ENCODE results near the gene ARHGEF5.
"Not testable (repeated sequence)": the region's sequence is repeated elsewhere in the genome, so short reads cannot be mapped to it uniquely, and the experiment has no call there.

Gene ARHGEF5

GRCh38 chr7:144355176-144355822 is at the start of gene ARHGEF5:
ARHGEF5 (plus strand) TSS chr7:144355402; CDS start chr7:144362670, 7,268 bp downstream.
- DNase-seq = not testable (repeated sequence)

GRCh38 chr7:144309702-144310101 is 45.5 kb upstream of the ARHGEF5 start:
- not testable (repeated sequence) for DNase-seq

GRCh38 chr7:144311218-144311617 is 44.0 kb upstream of the ARHGEF5 start:
- DNase-seq = not testable (repeated sequence)

- not testable (repeated sequence) for DNase-seq
Measured at GRCh38 chr7:144311872-144312469, 43.2 kb upstream of the ARHGEF5 start, which contains the start of gene OR2A1. OR2A1 (plus strand) TSS chr7:144312419; CDS start chr7:144318125, 5,706 bp downstream.

- DNase-seq = not testable (repeated sequence)
Measured at GRCh38 chr7:144317537-144317936, 37.7 kb upstream of the ARHGEF5 start.

- not testable (repeated sequence) for DNase-seq
Measured at GRCh38 chr7:144319547-144319946, 35.7 kb upstream of the ARHGEF5 start.

GRCh38 chr7:144321677-144322206 is 33.5 kb upstream of the ARHGEF5 start:
- not testable (repeated sequence) for DNase-seq

GRCh38 chr7:144323359-144323758 is 31.8 kb upstream of the ARHGEF5 start:
- DNase-seq = not testable (repeated sequence)

- not testable (repeated sequence) for DNase-seq
Measured at GRCh38 chr7:144325868-144326267, 29.3 kb upstream of the ARHGEF5 start.

GRCh38 chr7:144330044-144330443 is 25.2 kb upstream of the ARHGEF5 start:
- DNase-seq = not testable (repeated sequence)

GRCh38 chr7:144331221-144331995 is 23.8 kb upstream of the ARHGEF5 start:
- DNase-seq = not testable (repeated sequence)

- DNase-seq = not testable (repeated sequence)
Measured at GRCh38 chr7:144331996-144332288, 23.3 kb upstream of the ARHGEF5 start.

GRCh38 chr7:144348625-144349024 is 6.6 kb upstream of the ARHGEF5 start:
- not testable (repeated sequence) for DNase-seq

- DNase-seq = peak; percentile 0
Measured at GRCh38 chr7:144351667-144352066, 3.5 kb upstream of the ARHGEF5 start.

- DNase-seq = not testable (repeated sequence)
Measured at GRCh38 chr7:144356185-144356584, 983 bp downstream of the ARHGEF5 start.

GRCh38 chr7:144356860-144357259 is 1.7 kb downstream of the ARHGEF5 start:
- DNase-seq = not testable (repeated sequence)

GRCh38 chr7:144362061-144362460 is 6.9 kb downstream of the ARHGEF5 start:
- not testable (repeated sequence) for DNase-seq

GRCh38 chr7:144365523-144365922 is 10.3 kb downstream of the ARHGEF5 start:
- DNase-seq = not testable (repeated sequence)

GRCh38 chr7:144367250-144367649 is 12.0 kb downstream of the ARHGEF5 start:
- not testable (repeated sequence) for DNase-seq

- not testable (repeated sequence) for DNase-seq
Measured at GRCh38 chr7:144369221-144369620, 14.0 kb downstream of the ARHGEF5 start.

- DNase-seq = no peak
Measured at GRCh38 chr7:144378651-144379050, 23.4 kb downstream of the ARHGEF5 start.

GRCh38 chr7:144379776-144380384 is 24.7 kb downstream of the ARHGEF5 start:
- DNase-seq = no peak

- DNase-seq = no peak
Measured at GRCh38 chr7:144384071-144384470, 28.9 kb downstream of the ARHGEF5 start.

All from left hindlimb (tissue), 1 donor.